GM12892 (cell line): Measurements from ENCODE around the gene ZSWIM6.
"Not testable (repeated sequence)": the region's sequence is repeated elsewhere in the genome, so short reads cannot be mapped to it uniquely, and the experiment has no call there.

ENCODE experiments used
- DNase-seq: peaks from one replicate; pipeline ENCODE4 v3.0.0; 2011; ENCODE audit not compliant: insufficient read length
- FAIRE-seq: peaks from 2 replicates; lab custom pipeline; 2011; peaks lifted over from hg19 to GRCh38; lab: Jason Lieb, UNC
- POLR2A ChIP-seq: IDR thresholded peaks from 2 replicates; pipeline ENCODE4 v1.6.1; 2011; ENCODE audit warnings: low read depth, low read length, control low read depth
- POLR2AphosphoS5 ChIP-seq: IDR thresholded peaks from 2 replicates; pipeline ENCODE4 v1.6.1; 2011; ENCODE audit warnings: low read depth, low read length, control low read depth
- TAF1 ChIP-seq: IDR thresholded peaks from 2 replicates; pipeline ENCODE4 v1.6.1; 2011; ENCODE audit warnings: low read depth, mild to moderate bottlenecking, control low read depth, low read length, borderline replicate concordance

Gene ZSWIM6

DNA sequence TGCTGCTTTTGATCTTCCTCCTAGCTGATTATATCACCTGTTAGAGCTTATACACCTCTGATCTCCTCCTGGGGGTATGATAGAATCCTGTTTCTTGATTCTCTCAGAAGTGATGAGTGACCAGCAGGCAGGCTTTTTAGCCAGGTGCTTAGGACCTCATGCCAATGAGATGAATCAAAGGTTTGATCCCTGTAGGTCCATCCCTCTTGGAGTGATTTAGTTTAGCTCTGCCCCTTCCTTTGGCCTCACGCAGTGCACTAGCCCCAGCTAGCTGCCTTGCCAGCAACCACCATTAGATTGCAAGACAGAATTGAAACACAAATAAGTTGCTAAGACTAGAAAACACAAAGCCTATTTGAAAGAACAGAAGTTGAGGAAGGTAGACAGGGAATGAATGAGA, 84.4 kb downstream of the ZSWIM6 start:
- DNase-seq (no peak), FAIRE-seq (no peak)
- no peak for TF ChIP-seq TAF1
- no peak for TF ChIP-seq POLR2AphosphoS5
- no peak for TF ChIP-seq POLR2A

DNA sequence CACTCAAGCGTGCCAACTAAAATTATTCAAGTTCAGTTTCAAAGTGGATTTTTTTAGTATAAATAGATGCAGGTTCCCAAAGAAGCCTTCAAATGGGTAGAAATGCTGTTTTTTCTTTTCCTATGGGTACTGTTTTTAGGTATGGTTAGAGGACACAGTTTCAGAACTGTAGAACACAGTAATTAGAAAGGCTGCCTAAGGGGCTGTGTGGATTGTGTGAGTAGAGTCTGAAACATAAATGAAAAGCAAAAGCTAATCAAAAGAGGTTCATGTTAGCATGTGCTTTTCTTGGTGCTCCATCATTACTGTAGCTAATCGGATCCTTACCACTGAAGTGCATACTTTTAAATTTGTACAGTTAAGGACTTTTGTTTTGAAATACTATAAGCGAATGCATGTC, 85.3 kb downstream of the ZSWIM6 start:
- FAIRE-seq (no peak), DNase-seq (no peak)
- TF ChIP-seq POLR2A (no peak), TAF1 (no peak), POLR2AphosphoS5 (no peak)

DNA sequence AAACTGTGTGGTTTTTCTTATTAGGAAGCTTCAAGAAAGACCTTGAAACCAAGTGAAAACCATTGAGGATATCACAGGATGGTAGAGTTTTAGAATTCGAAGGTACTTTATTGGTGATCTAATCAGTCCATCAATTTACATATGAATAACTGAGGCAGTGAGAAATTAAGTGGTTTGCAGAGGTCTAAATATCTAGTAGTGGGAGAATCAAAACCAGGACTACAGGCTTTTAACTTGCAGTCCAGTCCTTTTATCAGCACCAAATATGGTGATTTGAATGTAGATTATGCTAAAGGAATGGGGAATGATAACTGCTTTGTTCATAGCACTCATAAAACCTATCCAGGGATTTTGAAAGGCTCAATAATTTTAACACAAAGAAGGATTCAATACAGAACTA, 85.8 kb downstream of the ZSWIM6 start:
- TF ChIP-seq POLR2A (no peak), POLR2AphosphoS5 (no peak), TAF1 (no peak)
- DNase-seq: no peak
- no peak for FAIRE-seq

- TF ChIP-seq TAF1 (no peak), POLR2AphosphoS5 (no peak), POLR2A (no peak)
- DNase-seq (no peak), FAIRE-seq (no peak)
Observed at GRCh38 chr5:61419106-61419505, 87.0 kb downstream of the ZSWIM6 start.

DNA sequence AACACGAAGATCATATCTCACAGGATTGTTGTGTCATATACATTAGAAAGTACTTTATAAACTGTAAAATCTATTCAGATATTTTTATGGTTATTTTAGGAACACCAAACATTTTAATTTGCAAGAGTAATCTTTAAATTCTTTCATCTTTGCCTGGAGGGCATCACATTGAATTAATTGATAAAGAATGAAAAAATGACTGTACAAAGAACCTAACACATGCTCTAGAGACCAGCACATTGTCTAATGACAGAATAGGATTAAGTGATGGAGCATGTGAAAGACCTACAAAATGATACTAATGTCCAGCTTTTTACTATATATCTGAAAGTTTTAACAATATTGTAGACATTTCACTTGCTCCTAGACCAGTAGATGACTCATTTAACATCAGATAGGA, 88.0 kb downstream of the ZSWIM6 start:
- FAIRE-seq: no peak
- no peak for TF ChIP-seq POLR2AphosphoS5
- no peak for TF ChIP-seq POLR2A
- TF ChIP-seq TAF1: no peak
- no peak for DNase-seq

DNA sequence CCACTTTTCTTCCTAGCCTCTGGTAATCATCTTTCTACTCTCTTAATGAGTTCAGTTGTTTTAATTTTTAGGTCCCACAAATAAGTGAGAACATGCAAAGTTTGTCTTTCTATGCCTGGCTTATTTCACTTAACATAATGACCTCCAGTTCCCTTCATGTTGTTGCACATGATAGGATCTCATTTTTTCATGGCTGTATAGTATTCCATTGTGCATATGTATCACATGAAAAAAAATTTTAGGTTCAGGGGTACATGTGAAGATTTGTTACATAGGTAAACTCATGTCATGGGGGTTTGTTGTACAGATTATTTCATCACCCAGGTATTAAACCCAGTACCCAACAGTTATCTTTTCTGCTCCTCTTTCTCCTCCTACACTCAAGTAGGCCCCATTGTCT, 89.2 kb downstream of the ZSWIM6 start:
- not testable (repeated sequence) for DNase-seq, FAIRE-seq

GRCh38 chr5:61423487-61424145, 91.6 kb downstream of the ZSWIM6 start:
- no peak for TF ChIP-seq POLR2A
- TF ChIP-seq POLR2AphosphoS5: no peak
- TF ChIP-seq TAF1: no peak
- FAIRE-seq (no peak), DNase-seq (no peak)

DNA sequence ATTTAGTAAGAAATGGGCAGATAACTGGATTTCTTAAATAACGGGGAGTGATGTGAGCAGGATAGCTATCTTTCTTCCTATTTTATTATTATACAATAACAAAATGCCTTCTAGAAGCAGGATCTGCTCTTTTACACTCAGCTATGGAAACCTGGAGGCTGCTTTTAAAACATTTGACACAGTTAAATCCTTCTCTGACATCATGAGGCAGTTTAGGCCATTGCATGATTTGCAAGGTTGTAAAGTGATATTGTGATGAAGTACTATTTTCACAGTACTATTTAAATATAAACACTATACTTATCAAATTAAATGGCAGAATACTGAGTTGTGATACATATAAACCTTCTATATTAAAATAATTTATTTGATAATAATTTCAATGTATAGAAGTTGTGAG, 93.9 kb downstream of the ZSWIM6 start:
- DNase-seq (no peak), FAIRE-seq (no peak)
- TF ChIP-seq POLR2AphosphoS5 (no peak), TAF1 (no peak), POLR2A (no peak)

DNA sequence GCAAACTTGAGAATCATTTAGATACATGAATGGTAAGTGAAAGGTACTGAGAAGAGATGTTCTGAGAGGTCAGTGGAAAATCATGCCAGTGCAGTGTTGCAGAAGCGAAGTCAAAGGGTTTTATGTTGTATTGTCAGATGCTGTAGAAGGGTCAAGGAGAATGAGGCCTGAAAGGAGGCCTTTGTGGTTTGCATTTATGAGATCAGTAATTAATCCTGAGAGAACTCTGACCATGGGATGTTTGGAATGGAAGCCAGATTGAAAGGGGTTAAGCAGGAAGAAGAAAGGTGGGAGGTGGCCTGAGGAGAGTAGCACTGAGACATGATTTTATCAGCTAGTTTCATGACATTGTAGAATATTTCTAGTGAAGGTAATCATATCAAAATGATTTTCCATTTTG, 97.8 kb downstream of the ZSWIM6 start:
- no peak for TF ChIP-seq TAF1
- no peak for TF ChIP-seq POLR2AphosphoS5
- TF ChIP-seq POLR2A: no peak
- DNase-seq (no peak), FAIRE-seq (no peak)

GRCh38 chr5:61431923-61432620, 100.0 kb downstream of the ZSWIM6 start:
- TF ChIP-seq POLR2A (no peak), POLR2AphosphoS5 (no peak), TAF1 (no peak)
- DNase-seq (no peak), FAIRE-seq (no peak)

DNA sequence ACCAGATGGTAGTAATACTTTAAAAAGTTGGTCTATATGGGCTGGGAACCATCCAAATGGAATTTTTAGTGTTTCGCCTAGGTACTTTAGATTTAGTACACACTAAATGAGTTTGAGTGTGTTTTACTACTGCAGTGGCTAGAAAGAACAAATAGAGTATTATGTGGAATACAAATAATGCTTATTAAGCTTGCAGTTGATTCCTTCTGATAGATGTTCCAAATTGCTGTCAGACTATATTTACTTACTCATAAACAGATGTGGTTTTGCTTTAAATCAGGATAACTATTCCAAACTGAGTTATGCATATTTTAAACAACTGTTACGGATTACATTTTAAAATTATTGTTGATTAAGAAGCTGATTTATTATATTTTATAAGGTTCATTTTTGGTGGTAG, 103.3 kb downstream of the ZSWIM6 start:
- DNase-seq (no peak), FAIRE-seq (no peak)
- TF ChIP-seq POLR2AphosphoS5 (no peak), TAF1 (no peak), POLR2A (no peak)

- no peak for TF ChIP-seq TAF1
- TF ChIP-seq POLR2A: no peak
- no peak for TF ChIP-seq POLR2AphosphoS5
- no peak for DNase-seq
- FAIRE-seq: no peak
Observed at GRCh38 chr5:61438298-61438970, 106.4 kb downstream of the ZSWIM6 start.
